GM12878 (cell line): ENCODE measurements around the gene CDH4. TPM values are rescaled to one million over a fixed set of nuclear protein-coding genes. Genes with fewer than 3 reads are reported as not detected.

Experiments
- ATAC-seq: fragments of 200-7000 bp; cut with Tn5 transposase; 3 replicates; pipeline ENCODE4 v1.9.1; 2020; ENCODE audit warnings: mild to moderate bottlenecking, moderate library complexity
- BruUV-seq: library from RNA; stranded (reverse); fragments of 400-500 nt; replicated peaks from 2 replicates; lab custom pipeline; 2021; lab: Mats Ljungman, UMichigan
- CTCF ChIA-PET: fragments of 300-600 bp; sonication (Branson Sonifier 250); formaldehyde crosslinking; extraction: SDS; loops from one replicate; lab custom pipeline; 2021; ENCODE audit warnings: inconsistent platforms; lab: Yijun Ruan, JAX
- POLR2A ChIA-PET: fragments of 350-600 bp; formaldehyde crosslinking; extraction: SDS; loops from one replicate; lab custom pipeline; 2021; ENCODE audit warnings: inconsistent platforms; lab: Charles Lee
- RAD21 ChIA-PET: fragments of 300-600 bp; sonication (Branson Sonifier 250); formaldehyde crosslinking; loops from one replicate; lab custom pipeline; 2023; ENCODE audit warnings: antibody characterized with exemption; ENCODE audit not compliant: unreplicated experiment; lab: Charles Lee
- SMC1A ChIA-PET: fragments of 300-600 bp; sonication (Branson Sonifier 250); formaldehyde crosslinking; loops from one replicate; lab custom pipeline; 2023; ENCODE audit not compliant: unreplicated experiment, uncharacterized antibody; lab: Charles Lee
- DNase-seq: peaks from one replicate; pipeline ENCODE4 v3.0.0-alpha.2; 2011; ENCODE audit warnings: low read depth, low spot score
- FAIRE-seq: peaks from 3 replicates; lab custom pipeline; 2011; peaks lifted over from hg19 to GRCh38; lab: Jason Lieb, UNC
- H2AFZ ChIP-seq: 2 replicates; pipeline ENCODE4 v1.6.0; 2011; ENCODE audit warnings: low read depth, low read length, control low read depth; ENCODE audit not compliant: control insufficient read depth
- H3K27ac ChIP-seq: 2 replicates; pipeline ENCODE4 v1.5.1; 2011; ENCODE audit warnings: control low read depth; ENCODE audit not compliant: control insufficient read depth, insufficient read depth
- H3K27me3 ChIP-seq, 2 experiments: replicated peaks in 1 of 2; 2 replicates each; pipeline versions ENCODE4 v1.6.0 to v1.6.1; 2011; ENCODE audit warnings: low read length in 1 of 2; ENCODE audit not compliant: control insufficient read depth in 2 of 2, insufficient read depth in 2 of 2
- H3K36me3 ChIP-seq, 2 experiments: 2 replicates each; pipeline ENCODE4 v1.5.1; 2011; ENCODE audit warnings: low read length in 1 of 2; ENCODE audit not compliant: control insufficient read depth in 2 of 2, insufficient read depth in 2 of 2
- H3K4me1 ChIP-seq: 2 replicates; pipeline ENCODE4 v1.6.1; 2011; ENCODE audit warnings: mild to moderate bottlenecking, low read length, moderate library complexity, mixed read lengths; ENCODE audit not compliant: control insufficient read depth, insufficient read depth
- H3K4me2 ChIP-seq: 2 replicates; pipeline ENCODE4 v1.6.0; 2011; ENCODE audit warnings: control low read depth; ENCODE audit not compliant: control insufficient read depth, insufficient read depth
- H3K4me3 ChIP-seq: fragments of 200-600 bp; sonication (generic); 2 replicates; pipeline ENCODE4 v1.5.1; 2016
- H3K79me2 ChIP-seq: 2 replicates; pipeline ENCODE4 v1.6.0; 2011; ENCODE audit warnings: low read length; ENCODE audit not compliant: control insufficient read depth, insufficient read depth
- H3K9ac ChIP-seq: 2 replicates; pipeline ENCODE4 v1.8.0; 2011; ENCODE audit warnings: low read length, control low read depth, mixed read lengths; ENCODE audit not compliant: control insufficient read depth, insufficient read depth
- H3K9me3 ChIP-seq: replicated peaks from 3 replicates; pipeline ENCODE4 v1.5.1; 2011; ENCODE audit warnings: mild to moderate bottlenecking, low read length; ENCODE audit not compliant: control insufficient read depth, insufficient read depth
- H4K20me1 ChIP-seq: 2 replicates; pipeline ENCODE4 v1.6.0; 2011; ENCODE audit not compliant: control insufficient read depth, insufficient read depth
- CBX5 ChIP-seq: sonication (generic); IDR thresholded peaks from 2 replicates; pipeline ENCODE4 v1.6.1; 2016; ENCODE audit warnings: low read depth, moderate library complexity, mild to moderate bottlenecking, inconsistent platforms
- CHD1 ChIP-seq: IDR thresholded peaks from 2 replicates; pipeline ENCODE4 v1.6.1; 2012; ENCODE audit warnings: low read depth, low read length, improper control_type of control experiment
- CUX1 ChIP-seq: IDR thresholded peaks from 2 replicates; pipeline ENCODE4 v1.6.1; 2012; ENCODE audit warnings: improper control_type of control experiment, low read depth, low read length; ENCODE audit not compliant: insufficient replicate concordance
- EGR1 ChIP-seq, 2 experiments: IDR thresholded peaks; 1 replicate in 1 of 2; 2 replicates in 1 of 2; pipeline ENCODE4 v1.6.1; 2011 to 2012; ENCODE audit warnings: low read depth in 2 of 2, low read length in 2 of 2, borderline replicate concordance in 1 of 2, mild to moderate bottlenecking in 1 of 2, moderate library complexity in 1 of 2
- HCFC1 ChIP-seq: fragments of 150-350 bp; IDR thresholded peaks from 2 replicates; pipeline ENCODE4 v1.6.1; 2014; ENCODE audit warnings: low read length
- IRF5 ChIP-seq: fragments of 450-650 bp; IDR thresholded peaks from 2 replicates; pipeline ENCODE4 v1.6.1; 2017; ENCODE audit warnings: borderline replicate concordance
- NFIC ChIP-seq: IDR thresholded peaks from 2 replicates; pipeline ENCODE4 v1.6.1; 2012; ENCODE audit warnings: low read depth, mild to moderate bottlenecking, inconsistent platforms, low read length, moderate library complexity
- NFYA ChIP-seq: IDR thresholded peaks from 2 replicates; pipeline ENCODE4 v1.6.1; 2011; ENCODE audit warnings: low read depth, mild to moderate bottlenecking, low read length, improper control_type of control experiment, borderline replicate concordance
- NR2C2 ChIP-seq: IDR thresholded peaks from 2 replicates; pipeline ENCODE4 v1.6.1; 2011; ENCODE audit warnings: borderline replicate concordance, low read depth; ENCODE audit not compliant: control insufficient read depth, insufficient read length
- NRF1 ChIP-seq: conservative IDR thresholded peaks from 2 replicates; pipeline ENCODE4 v1.6.1; 2011; ENCODE audit warnings: mild to moderate bottlenecking, low read depth, low read length, improper control_type of control experiment
- SKIL ChIP-seq: fragments of 450-650 bp; IDR thresholded peaks from 2 replicates; pipeline ENCODE4 v1.6.1; 2017; ENCODE audit warnings: mild to moderate bottlenecking, low read depth, inconsistent platforms; ENCODE audit not compliant: poor library complexity, severe bottlenecking
- STAT3 ChIP-seq: IDR thresholded peaks from 2 replicates; pipeline ENCODE4 v1.6.1; 2011; ENCODE audit warnings: low read depth, low read length, improper control_type of control experiment
- SUPT20H ChIP-seq: IDR thresholded peaks from 2 replicates; pipeline ENCODE4 v1.6.1; 2011; ENCODE audit warnings: low read depth, mild to moderate bottlenecking, low read length, moderate library complexity, borderline replicate concordance; ENCODE audit not compliant: control insufficient read depth
- TAF1 ChIP-seq: IDR thresholded peaks from 2 replicates; pipeline ENCODE4 v1.6.1; 2011; ENCODE audit warnings: mild to moderate bottlenecking, low read depth, low read length, borderline replicate concordance
- ZNF217 ChIP-seq: fragments of 450-650 bp; IDR thresholded peaks from 2 replicates; pipeline ENCODE4 v1.6.1; 2017; ENCODE audit warnings: antibody characterized with exemption, mild to moderate bottlenecking
- WGBS: methylation state at CpG from one replicate; pipeline ENCODE4 v1.1.6; 2016; ENCODE audit warnings: low lambda C conversion rate; ENCODE audit not compliant: insufficient replicate concordance, insufficient coverage; ENCODE audit errors: missing lambda C conversion rate; 5-methylcytosine and 5-hydroxymethylcytosine counted together
- in situ Hi-C: fragments of 300-500 bp; cut with MboI; formaldehyde crosslinking; loops from 9 replicates; pipeline ENCODE4 v1.14.3; 2018; ENCODE audit warnings: mixed read lengths
- intact Hi-C: fragments of 100-400 bp; cut with micrococcal nuclease; formaldehyde crosslinking; loops from one replicate; pipeline ENCODE4 v1.14.2; 2022; ENCODE audit not compliant: unreplicated experiment
- polyA plus RNA-seq, 11 experiments: library from polyadenylated mRNA; depleted of rRNA in 4 of 11; unstranded in 6 of 11; stranded (reverse) in 5 of 11; fragments of >200 nt; fragmentation: Nextera tagmentation in 4 of 11; fragmentation: Illumina TruSeq in 1 of 11; extraction: Ambion mirVana in 4 of 11; extraction: Trizol in 1 of 11; gene quantifications; 1 replicate in 1 of 11; 2 replicates in 10 of 11; pipeline versions ENCODE4 v1.2.1 to v1.2.3, GENCODE V29; 2011 to 2016; ENCODE audit warnings: inconsistent platforms in 2 of 11, missing spikeins in 2 of 11, low read depth in 1 of 11
- total RNA-seq, 4 experiments: library from RNA; depleted of rRNA in 3 of 4; stranded (reverse); fragments of >200 nt in 3 of 4; fragmentation: Illumina TruSeq in 1 of 4; extraction: Trizol in 1 of 4; gene quantifications; 2 replicates each; pipeline versions ENCODE4 v1.2.1 to v1.2.3, GENCODE V29; 2013 to 2021

Gene CDH4
- total and polyA plus RNA-seq, 10 of the 15 experiments (the other 5 are each of a cell fraction or from before 2014, with no cell fraction given) = not detected

- TF ChIP-seq SUPT20H = no peak
- no peak for TF ChIP-seq HCFC1
- no peak for TF ChIP-seq CBX5
- no peak for TF ChIP-seq EGR1 (IDR thresholded peaks at IDR 0.05; ENCODE audit: borderline replicate concordance in 1 of 2, low read depth in 2 of 2, low read length in 2 of 2)
- no peak for TF ChIP-seq NFYA
- no peak for TF ChIP-seq STAT3
Measured at GRCh38 chr20:61821735-61822134, 569.7 kb downstream of the CDH4 start (continued).

- Histone ChIP-seq H4K20me1 (no peaks in the 10 kb centered on the region), H3K36me3 (no peaks in the 10 kb centered on the region), H3K4me2 (no peak overlapping the region), H2AFZ (no peak overlapping the region), H3K4me1 (no peaks in the 10 kb centered on the region), H3K27ac (no peak overlapping the region), H3K27me3 (no peaks in the 10 kb centered on the region), H3K4me3 (no peak overlapping the region), H3K9me3 (no peaks in the 10 kb centered on the region), H3K79me2 (no peaks in the 10 kb centered on the region), H3K9ac (no peak overlapping the region)
- DNase-seq (no peak), FAIRE-seq (no peak), ATAC-seq (no peak)
- ChIA-PET RAD21 (no interaction called here), CTCF (no interaction called here), POLR2A (no interaction called here), SMC1A (no interaction called here)
- in situ Hi-C loops (no loop called here), intact Hi-C loops (no loop called here)
- 52% methylated on average over 12 of the region's 12 CpGs for WGBS
- BruUV-seq = no TSS peak
- no peak for TF ChIP-seq NFIC
- no peak for TF ChIP-seq IRF5
- TF ChIP-seq CHD1 = no peak
- TF ChIP-seq ZNF217 = no peak
- TF ChIP-seq NR2C2 = no peak
- no peak for TF ChIP-seq CUX1
- no peak for TF ChIP-seq NRF1
- no peak for TF ChIP-seq TAF1
- TF ChIP-seq SKIL = no peak
Measured at GRCh38 chr20:61822396-61822795, 570.3 kb downstream of the CDH4 start.
